GM21737 (cell line): Measurements from ENCODE around the gene PDE6D.

Experiments used
- ATAC-seq: cut with Tn5 transposase; IDR thresholded peaks from one replicate; pipeline ENCODE4 v1.9.1; 2021; ENCODE audit warnings: mild to moderate bottlenecking, moderate library complexity; ENCODE audit not compliant: unreplicated experiment

The PDE6D gene

GRCh38 chr2:231684314-231685223, 96.5 kb downstream of the PDE6D start:
- no peak for ATAC-seq

DNA sequence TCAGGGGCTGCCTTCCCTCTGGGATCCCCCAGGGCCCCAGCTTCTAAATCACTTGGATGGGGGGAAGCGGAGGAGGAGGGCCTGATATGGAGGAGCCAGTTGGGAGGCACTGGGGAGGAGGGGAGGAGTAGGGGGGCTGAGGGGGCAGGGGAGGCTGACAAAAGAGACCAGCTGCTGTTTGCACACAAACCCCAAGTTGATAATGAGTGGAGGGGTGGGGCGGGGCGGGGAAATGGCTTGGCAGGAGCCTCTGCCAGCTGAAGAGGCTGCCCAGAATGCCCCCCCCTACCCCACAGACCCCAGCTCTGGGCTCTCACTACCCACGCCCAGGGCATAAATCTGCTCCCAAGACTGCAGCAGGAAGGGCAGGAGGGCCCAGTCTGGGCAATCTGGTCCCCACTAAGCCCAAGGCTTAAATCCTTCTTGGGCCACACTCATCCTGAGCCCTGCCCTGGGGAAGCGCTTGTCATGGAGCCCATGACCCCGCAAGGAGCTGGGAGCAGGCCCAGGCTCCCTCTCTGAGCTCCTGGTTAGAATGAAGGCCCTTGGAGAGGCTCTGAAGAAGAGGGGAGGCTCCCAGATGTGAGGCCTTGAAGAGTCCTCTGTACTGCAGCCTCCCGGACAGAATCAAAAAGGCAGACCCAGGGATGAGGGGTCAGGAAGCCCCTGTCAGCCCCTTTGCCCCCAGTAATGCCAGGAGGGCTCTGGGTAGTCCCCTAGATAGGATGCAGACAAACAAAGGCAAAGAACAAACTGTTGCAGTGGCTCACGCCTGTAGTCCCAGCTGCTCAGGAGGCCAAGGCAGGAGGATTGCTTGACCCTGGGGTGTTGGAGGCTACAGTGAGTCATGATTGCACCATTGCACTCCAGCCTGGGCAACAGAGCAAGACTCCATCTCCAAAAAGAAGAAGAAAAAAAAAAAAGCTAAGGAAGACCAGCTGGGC, 97.5 kb downstream of the PDE6D start:
- no peak for ATAC-seq

DNA sequence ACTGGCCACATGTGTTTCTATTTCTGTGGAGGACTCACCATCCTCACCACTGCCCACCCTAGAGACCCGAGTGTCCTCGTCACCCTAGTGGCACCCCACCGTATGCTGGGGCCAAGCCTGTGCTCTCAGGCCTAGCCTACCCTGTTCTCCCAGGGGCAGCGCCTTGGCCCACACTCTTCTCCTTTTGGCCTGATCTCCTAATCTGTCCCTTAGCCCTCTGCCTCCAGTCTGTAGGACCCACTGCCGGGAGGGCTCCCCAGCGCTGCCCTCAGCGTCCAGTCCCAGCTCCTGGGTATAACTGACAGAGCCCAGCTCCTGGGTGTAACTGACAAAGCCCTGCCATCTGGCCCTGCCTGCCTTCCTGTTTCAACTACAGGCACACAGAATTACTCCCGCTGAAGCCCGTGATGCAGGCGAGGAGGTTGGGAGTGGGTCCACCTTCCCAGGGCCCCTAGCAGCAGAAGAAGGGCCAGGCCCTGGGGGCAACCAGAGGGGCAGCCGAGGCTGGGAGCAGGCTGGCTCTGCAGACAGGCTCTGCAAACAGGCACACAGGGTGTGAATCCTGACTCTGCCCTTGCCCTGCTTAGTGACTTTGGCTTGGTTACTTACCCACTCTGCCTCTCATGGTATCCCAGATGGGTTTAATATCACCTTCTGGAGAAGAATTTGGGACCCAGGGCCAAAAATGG, 98.3 kb downstream of the PDE6D start:
- ATAC-seq, result no peak
